IMR-90 (cell line): ENCODE data around the gene SDK1. TPM values are rescaled to one million over a fixed set of nuclear protein-coding genes. Genes with fewer than 3 reads are reported as not detected.
A peak's percentile ranks its signal among the peaks of the same experiment; 100 is the strongest.

Experiments used
- ATAC-seq: fragments of 200-7000 bp; cut with Tn5 transposase; 2 replicates; pipeline ENCODE4 v1.9.1; 2020; ENCODE audit warnings: low read depth, mild to moderate bottlenecking, moderate library complexity
- BruUV-seq: library from RNA; stranded (reverse); fragments of 400-500 nt; replicated peaks from 2 replicates; lab custom pipeline; 2021; lab: Mats Ljungman, UMichigan
- CTCF ChIA-PET: fragments of 300-600 bp; formaldehyde crosslinking; extraction: SDS; loops from one replicate; lab custom pipeline; 2021; ENCODE audit warnings: antibody characterized with exemption; lab: Yijun Ruan, JAX
- POLR2A ChIA-PET: fragments of 300-600 bp; sonication (Branson Sonifier 250); formaldehyde crosslinking; loops from one replicate; lab custom pipeline; 2022; ENCODE audit warnings: antibody characterized with exemption; ENCODE audit not compliant: unreplicated experiment; lab: Charles Lee
- DNase-seq: peaks from one replicate; pipeline ENCODE4 v3.0.0; 2013
- H2AFZ ChIP-seq: replicated peaks from 2 replicates; pipeline ENCODE3; 2013; ENCODE audit warnings: low read length, mild to moderate bottlenecking; ENCODE audit not compliant: poor library complexity
- H2AK5ac ChIP-seq: 2 replicates; pipeline ENCODE4 v1.6.1; 2013; ENCODE audit warnings: low read depth, low read length, inconsistent platforms
- H2AK9ac ChIP-seq: replicated peaks from 2 replicates; pipeline ENCODE3; 2013; ENCODE audit warnings: mild to moderate bottlenecking, low read depth, low read length, moderate library complexity; ENCODE audit not compliant: poor library complexity
- H2BK120ac ChIP-seq: 2 replicates; pipeline ENCODE4 v1.6.1; 2013; ENCODE audit warnings: low read depth, low read length, inconsistent platforms
- H2BK15ac ChIP-seq: 3 replicates; pipeline ENCODE4 v1.6.1; 2013; ENCODE audit warnings: low read depth, low read length, inconsistent platforms
- H2BK20ac ChIP-seq: 2 replicates; pipeline ENCODE4 v1.6.1; 2013; ENCODE audit warnings: low read depth, mild to moderate bottlenecking, inconsistent platforms, low read length, moderate library complexity
- H2BK5ac ChIP-seq: 2 replicates; pipeline ENCODE4 v1.6.1; 2013; ENCODE audit warnings: mild to moderate bottlenecking, low read depth, low read length, inconsistent platforms; ENCODE audit not compliant: poor library complexity, severe bottlenecking
- H3K14ac ChIP-seq: replicated peaks from 2 replicates; pipeline ENCODE4 v1.6.1; 2013; ENCODE audit warnings: low read depth, low read length, inconsistent platforms
- H3K18ac ChIP-seq: 2 replicates; pipeline ENCODE4 v1.6.1; 2013; ENCODE audit warnings: low read depth, low read length, control low read depth
- H3K23ac ChIP-seq: 2 replicates; pipeline ENCODE4 v1.6.1; 2013; ENCODE audit warnings: low read depth, low read length, inconsistent platforms
- H3K27ac ChIP-seq: 2 replicates; pipeline ENCODE4 v1.5.1; 2013; ENCODE audit warnings: mild to moderate bottlenecking, control low read depth, low read length; ENCODE audit not compliant: insufficient read depth
- H3K27me3 ChIP-seq: 2 replicates; pipeline ENCODE4 v1.6.1; 2013; ENCODE audit warnings: low read length; ENCODE audit not compliant: control insufficient read depth, insufficient read depth
- H3K36me3 ChIP-seq: 2 replicates; pipeline ENCODE4 v1.6.1; 2013; ENCODE audit warnings: low read length, mixed read lengths; ENCODE audit not compliant: control insufficient read depth, insufficient read depth
- H3K4ac ChIP-seq: 2 replicates; pipeline ENCODE4 v1.6.1; 2013; ENCODE audit warnings: low read depth, low read length, inconsistent platforms
- H3K4me1 ChIP-seq: 2 replicates; pipeline ENCODE4 v1.6.1; 2013; ENCODE audit warnings: low read length, mixed read lengths; ENCODE audit not compliant: control insufficient read depth, insufficient read depth
- H3K4me2 ChIP-seq: 2 replicates; pipeline ENCODE4 v1.6.1; 2013; ENCODE audit warnings: low read depth, mild to moderate bottlenecking, control low read depth, low read length, moderate library complexity
- H3K4me3 ChIP-seq: 2 replicates; pipeline ENCODE4 v1.5.1; 2013; ENCODE audit warnings: low read depth, mild to moderate bottlenecking, control low read depth, low read length, moderate library complexity; ENCODE audit not compliant: insufficient read depth
- H3K56ac ChIP-seq: 2 replicates; pipeline ENCODE4 v1.6.1; 2013; ENCODE audit warnings: low read length, inconsistent platforms; ENCODE audit not compliant: insufficient read depth; ENCODE audit errors: extremely low read depth
- H3K79me1 ChIP-seq, 2 experiments: 2 replicates each; pipeline ENCODE4 v1.6.1; 2013; ENCODE audit warnings: low read length in 2 of 2, inconsistent platforms in 1 of 2, low read depth in 1 of 2
- H3K9ac ChIP-seq: 2 replicates; pipeline ENCODE4 v1.6.1; 2013; ENCODE audit warnings: low read depth, low read length, control low read depth
- H3K9me1 ChIP-seq: 2 replicates; pipeline ENCODE4 v1.6.1; 2013; ENCODE audit warnings: low read length, inconsistent platforms; ENCODE audit not compliant: insufficient read depth
- H3K9me3 ChIP-seq: 2 replicates; pipeline ENCODE4 v1.6.1; 2013; ENCODE audit warnings: low read length; ENCODE audit not compliant: control insufficient read depth, insufficient read depth
- H4K20me1 ChIP-seq: 2 replicates; pipeline ENCODE4 v1.6.1; 2013; ENCODE audit warnings: low read length, inconsistent platforms; ENCODE audit not compliant: insufficient read depth
- H4K5ac ChIP-seq: 2 replicates; pipeline ENCODE4 v1.6.1; 2013; ENCODE audit warnings: mild to moderate bottlenecking, low read depth, low read length, control low read depth
- H4K8ac ChIP-seq, 2 experiments: 2 replicates each; pipeline ENCODE4 v1.6.1; 2013; ENCODE audit warnings: low read depth in 2 of 2, low read length in 2 of 2, control low read depth in 1 of 2, inconsistent platforms in 1 of 2
- H4K91ac ChIP-seq: 2 replicates; pipeline ENCODE4 v1.6.1; 2013; ENCODE audit warnings: low read depth, low read length, inconsistent platforms; ENCODE audit not compliant: insufficient read depth
- RAD21 ChIP-seq: IDR thresholded peaks from 2 replicates; pipeline ENCODE4 v1.6.1; 2012; ENCODE audit warnings: low read length, improper control_type of control experiment
- RFX5 ChIP-seq: IDR thresholded peaks from 2 replicates; pipeline ENCODE4 v1.8.0; 2012; ENCODE audit warnings: low read depth, mild to moderate bottlenecking, low read length, moderate library complexity
- USF2 ChIP-seq: fragments of 150-350 bp; IDR thresholded peaks from 2 replicates; pipeline ENCODE4 v1.6.1; 2017; ENCODE audit warnings: mild to moderate bottlenecking, antibody characterized with exemption, low read length, low read depth
- WGBS, 2 experiments: methylation state at CpG; one replicate each; pipeline versions ENCODE4 v1.1.5 to v1.1.7; 2013; ENCODE audit warnings: missing lambda C conversion rate in 2 of 2; ENCODE audit not compliant: insufficient read length in 1 of 2; ENCODE audit errors: extremely low coverage in 2 of 2; 5-methylcytosine and 5-hydroxymethylcytosine counted together
- dilution Hi-C: fragments of 300-500 bp; cut with HindIII; formaldehyde crosslinking; loops from one replicate; pipeline ENCODE4 v1.14.3; 2018; ENCODE audit warnings: low sequenced_read_pairs; ENCODE audit not compliant: unreplicated experiment
- in situ Hi-C: fragments of 300-500 bp; cut with MboI; formaldehyde crosslinking; loops from 3 replicates; pipeline ENCODE4 v1.14.3; 2019; ENCODE audit warnings: low sequenced_read_pairs, inconsistent platforms, mixed read lengths
- intact Hi-C: fragments of 100-400 bp; cut with micrococcal nuclease; formaldehyde crosslinking; loops from 2 replicates; pipeline ENCODE4 v1.10.0; 2022
- polyA plus RNA-seq, 3 experiments: library from polyadenylated mRNA; depleted of rRNA; stranded (reverse); fragments of >200 nt; gene quantifications; 2 replicates each; pipeline ENCODE4 v1.2.3, GENCODE V29; 2012; ENCODE audit warnings: low replicate concordance in 1 of 3
- total RNA-seq: library from RNA; depleted of rRNA; stranded (reverse); fragments of >200 nt; gene quantifications from 2 replicates; pipeline ENCODE4 v1.2.3, GENCODE V29; 2012

The SDK1 gene
- total and polyA plus RNA-seq, 2 of the 4 experiments (the other 2 are of a cell fraction), result 1.5 to 1.6 TPM

GRCh38 chr7:4144172-4144701 is 843.2 kb downstream of the SDK1 start:
- POLR2A ChIA-PET, result no interaction called here
- DNase-seq (no peak), ATAC-seq (no peak)
- no peak overlapping the region for H2AK9ac ChIP-seq
- H4K20me1 ChIP-seq, result no peaks in the 10 kb centered on the region
- no peak overlapping the region for H3K27ac ChIP-seq
- H3K4me3 ChIP-seq, result no peak overlapping the region
- H2AFZ ChIP-seq, result no peak overlapping the region
- H2BK20ac ChIP-seq, result no peak overlapping the region
- no peak overlapping the region; the same call in 1 of the 2 replicates for H3K18ac ChIP-seq
- CTCF ChIA-PET, result no interaction called here
- no peak overlapping the region for H2BK5ac ChIP-seq
- peak overlapping the region; percentile 23; the same call in 1 of the 2 replicates for H3K4me2 ChIP-seq
- H4K8ac ChIP-seq, result no peak overlapping the region
- H3K36me3 ChIP-seq, result no peaks in the 10 kb centered on the region
- no peak for TF ChIP-seq USF2
- no peak for TF ChIP-seq RAD21
- no peak for TF ChIP-seq RFX5
- intact Hi-C loops, result no loop called here
- dilution Hi-C loops, result no loop called here
- H4K5ac ChIP-seq, result no peak overlapping the region; the same call in 1 of the 2 replicates
- no peaks in the 10 kb centered on the region for H3K9me1 ChIP-seq
- in situ Hi-C loops, result no loop called here
- no peaks in the 10 kb centered on the region; the same call in 1 of the 2 replicates for H3K4me1 ChIP-seq
- no TSS peak for BruUV-seq
- H3K9ac ChIP-seq, result no peak overlapping the region
- no peaks in the 10 kb centered on the region; the same call in 1 of the 2 replicates for H3K9me3 ChIP-seq
- no peak overlapping the region for H2BK120ac ChIP-seq
- H4K91ac ChIP-seq, result no peak overlapping the region
- WGBS, 2 experiments, result 32% methylated on average over 5 of the region's 20 CpGs; no CpG with 5 or more reads in 1 of the 2 experiments
- no peak overlapping the region for H3K4ac ChIP-seq
- no peaks in the 10 kb centered on the region for H3K27me3 ChIP-seq
- H2AK5ac ChIP-seq, result no peak overlapping the region
- H3K23ac ChIP-seq, result no peak overlapping the region
- H3K79me1 ChIP-seq, result no peaks in the 10 kb centered on the region
- no peak overlapping the region for H3K56ac ChIP-seq
- H2BK15ac ChIP-seq, result no peak overlapping the region
- no peak overlapping the region for H3K14ac ChIP-seq
